SK-N-SH (cell line): ENCODE measurements around the gene TMEM72. TPM values are rescaled to one million over a fixed set of nuclear protein-coding genes. Genes with fewer than 3 reads are reported as not detected.

ENCODE experiments used
- CTCF ChIA-PET: fragments of 300-600, 350-600 bp; formaldehyde crosslinking; extraction: SDS; loops from one replicate; lab custom pipeline; 2021; lab: Yijun Ruan, JAX
- POLR2A ChIA-PET: fragments of 350-600 bp; sonication (Branson Sonifier 250); formaldehyde crosslinking; extraction: SDS; loops from one replicate; lab custom pipeline; 2020; ENCODE audit warnings: antibody characterized with exemption, inconsistent platforms; lab: Yijun Ruan, JAX
- DNase-seq: peaks from one replicate; pipeline ENCODE4 v3.0.0; 2012
- H2AFZ ChIP-seq: fragments of 200-600 bp; sonication (generic); 2 replicates; pipeline ENCODE4 v1.8.1; 2016; ENCODE audit warnings: antibody characterized with exemption, mild to moderate bottlenecking, low read depth
- H3F3A ChIP-seq: fragments of 200-600 bp; sonication (generic); replicated peaks from 2 replicates; pipeline ENCODE3; 2016; ENCODE audit warnings: antibody characterized with exemption, mild to moderate bottlenecking; ENCODE audit not compliant: insufficient read depth
- H3K27ac ChIP-seq, 2 experiments: fragments of 200-500 bp in 1 of 2; fragments of 200-600 bp in 1 of 2; sonication (Bioruptor generic) in 1 of 2; sonication (generic), shearing (Covaris generic) in 1 of 2; 2 replicates each; pipeline versions ENCODE4 v1.5.1 to v1.6.1; 2014 to 2016; ENCODE audit warnings: low read depth in 2 of 2, inconsistent platforms in 1 of 2, low read length in 1 of 2, mild to moderate bottlenecking in 1 of 2, mixed read lengths in 1 of 2
- H3K27me3 ChIP-seq: fragments of 200-600 bp; sonication (generic), shearing (Covaris generic); 2 replicates; pipeline ENCODE4 v1.6.1; 2016; ENCODE audit warnings: mixed run types; ENCODE audit not compliant: insufficient read depth
- H3K36me3 ChIP-seq, 2 experiments: fragments of 200-500 bp in 1 of 2; fragments of 200-600 bp in 1 of 2; sonication (Bioruptor generic) in 1 of 2; sonication (generic) in 1 of 2; replicated peaks in 1 of 2; 2 replicates each; pipeline versions ENCODE3 to v1.5.1; 2014 to 2016; ENCODE audit warnings: low read length in 1 of 2, mild to moderate bottlenecking in 1 of 2; ENCODE audit not compliant: insufficient read depth in 2 of 2, control insufficient read depth in 1 of 2
- H3K4me1 ChIP-seq, 2 experiments: fragments of 200-500 bp in 1 of 2; fragments of 200-600 bp in 1 of 2; sonication (Bioruptor generic) in 1 of 2; sonication (generic), shearing (Covaris generic) in 1 of 2; 2 replicates each; pipeline versions ENCODE4 v1.5.1 to v1.6.1; 2014 to 2016; ENCODE audit warnings: low read depth in 1 of 2, low read length in 1 of 2, mixed run types in 1 of 2; ENCODE audit not compliant: insufficient read depth in 2 of 2, control insufficient read depth in 1 of 2
- H3K4me2 ChIP-seq: fragments of 200-600 bp; sonication (generic), shearing (Covaris generic); 2 replicates; pipeline ENCODE4 v1.6.1; 2017; ENCODE audit warnings: mixed run types
- H3K4me3 ChIP-seq, 2 experiments: fragments of 200-500 bp in 1 of 2; fragments of 200-600 bp in 1 of 2; sonication (Bioruptor generic) in 1 of 2; sonication (generic), shearing (Covaris generic) in 1 of 2; 2 replicates each; pipeline versions ENCODE4 v1.5.1 to v1.8.1; 2014 to 2016; ENCODE audit warnings: low read depth in 2 of 2, inconsistent platforms in 1 of 2, low read length in 1 of 2, mild to moderate bottlenecking in 1 of 2, mixed read lengths in 1 of 2, moderate library complexity in 1 of 2
- H3K79me2 ChIP-seq: fragments of 200-600 bp; sonication (generic); 2 replicates; pipeline ENCODE4 v1.8.1; 2017; ENCODE audit warnings: mild to moderate bottlenecking; ENCODE audit not compliant: insufficient read depth
- H3K9ac ChIP-seq: fragments of 200-600 bp; sonication (generic); 2 replicates; pipeline ENCODE4 v1.6.1; 2017; ENCODE audit warnings: mixed run types
- H3K9me2 ChIP-seq: fragments of 200-600 bp; sonication (generic); 2 replicates; pipeline ENCODE4 v1.6.1; 2017; ENCODE audit warnings: mixed run types
- H3K9me3 ChIP-seq: fragments of 200-600 bp; sonication (generic); 2 replicates; pipeline ENCODE4 v1.6.1; 2017; ENCODE audit warnings: mixed run types, mild to moderate bottlenecking, moderate library complexity
- H4K20me1 ChIP-seq: fragments of 200-600 bp; sonication (generic); 2 replicates; pipeline ENCODE4 v1.6.1; 2017; ENCODE audit warnings: mild to moderate bottlenecking, mixed run types; ENCODE audit not compliant: insufficient read depth
- CHD2 ChIP-seq: fragments of 150-350 bp; IDR thresholded peaks from 2 replicates; pipeline ENCODE4 v1.6.1; 2018; ENCODE audit warnings: low read length; ENCODE audit not compliant: partially characterized antibody
- EP300 ChIP-seq, 2 experiments: IDR thresholded peaks; 2 replicates each; pipeline versions ENCODE4 v1.4.0 to v1.6.1; 2012; ENCODE audit warnings: borderline replicate concordance in 1 of 2, low read depth in 1 of 2, low read length in 1 of 2
- FOSL2 ChIP-seq: IDR thresholded peaks from 2 replicates; pipeline ENCODE4 v1.4.0; 2012; ENCODE audit warnings: low read depth, mild to moderate bottlenecking, moderate library complexity, borderline replicate concordance
- FOXM1 ChIP-seq: IDR thresholded peaks from 2 replicates; pipeline ENCODE4 v1.4.0; 2012; ENCODE audit warnings: low read depth, mild to moderate bottlenecking
- GATA2 ChIP-seq: sonication (generic); formaldehyde crosslinking; IDR thresholded peaks from 2 replicates; pipeline ENCODE4 v1.5.0; 2020; ENCODE audit warnings: mild to moderate bottlenecking, missing genetic modification reagents
- MAX ChIP-seq: IDR thresholded peaks from 2 replicates; pipeline ENCODE4 v1.4.0; 2012; ENCODE audit warnings: low read depth
- POLR2AphosphoS5 ChIP-seq: IDR thresholded peaks from 2 replicates; pipeline ENCODE4 v1.6.1; 2012; ENCODE audit warnings: low read depth, low read length
- RAD21 ChIP-seq: IDR thresholded peaks from 2 replicates; pipeline ENCODE4 v1.6.1; 2012; ENCODE audit warnings: mild to moderate bottlenecking, low read length
- RCOR1 ChIP-seq: fragments of 150-350 bp; IDR thresholded peaks from 2 replicates; pipeline ENCODE4 v1.6.1; 2017; ENCODE audit warnings: antibody characterized with exemption, low read length
- REST ChIP-seq: IDR thresholded peaks from 2 replicates; pipeline ENCODE4 v1.6.1; 2012; ENCODE audit warnings: mild to moderate bottlenecking, low read depth, low read length, moderate library complexity
- RFX5 ChIP-seq: IDR thresholded peaks from 2 replicates; pipeline ENCODE4 v1.6.1; 2012; ENCODE audit warnings: mild to moderate bottlenecking, improper control_type of control experiment, low read length
- RXRA ChIP-seq: IDR thresholded peaks from 2 replicates; pipeline ENCODE4 v1.4.0; 2012; ENCODE audit warnings: low read depth, mild to moderate bottlenecking, borderline replicate concordance
- SIN3A ChIP-seq: IDR thresholded peaks from 2 replicates; pipeline ENCODE4 v1.6.1; 2012; ENCODE audit warnings: low read depth, mild to moderate bottlenecking, low read length, moderate library complexity, borderline replicate concordance
- SMC3 ChIP-seq: IDR thresholded peaks from 2 replicates; pipeline ENCODE4 v1.6.1; 2012; ENCODE audit warnings: low read depth, low read length, improper control_type of control experiment
- TAF1 ChIP-seq: IDR thresholded peaks from 2 replicates; pipeline ENCODE4 v1.6.1; 2012; ENCODE audit warnings: low read depth, mild to moderate bottlenecking, low read length, moderate library complexity, borderline replicate concordance
- TCF12 ChIP-seq: IDR thresholded peaks from 2 replicates; pipeline ENCODE4 v1.4.0; 2012
- YY1 ChIP-seq: IDR thresholded peaks from 2 replicates; pipeline ENCODE4 v1.4.0; 2012; ENCODE audit warnings: low read depth, mild to moderate bottlenecking
- WGBS: methylation state at CpG from one replicate; pipeline ENCODE4 v1.1.6; 2017; ENCODE audit warnings: low lambda C conversion rate; 5-methylcytosine and 5-hydroxymethylcytosine counted together
- polyA plus RNA-seq, 3 experiments: library from polyadenylated mRNA; depleted of rRNA; stranded (reverse); fragments of >200 nt; gene quantifications; 2 replicates each; pipeline ENCODE4 v1.2.3, GENCODE V29; 2012
- TF ChIP-seq, protein P1 (sequence below): fragments of 150-350 bp; IDR thresholded peaks from 2 replicates; pipeline ENCODE4 v1.6.1; 2016; ENCODE audit warnings: mild to moderate bottlenecking, low read depth, low read length
- TF ChIP-seq, protein P2 (sequence below): fragments of 200-600 bp; sonication (generic); IDR thresholded peaks from 2 replicates; pipeline ENCODE4 v1.6.1; 2017; ENCODE audit warnings: antibody characterized with exemption, mild to moderate bottlenecking, moderate library complexity
- TF ChIP-seq, protein P3 (sequence below): IDR thresholded peaks from 2 replicates; pipeline ENCODE4 v1.4.0; 2012; ENCODE audit warnings: low read depth, borderline replicate concordance

The TMEM72 gene
- polyA plus RNA-seq, 1 of the 3 experiments (the other 2 are of a cell fraction), result not detected

DNA sequence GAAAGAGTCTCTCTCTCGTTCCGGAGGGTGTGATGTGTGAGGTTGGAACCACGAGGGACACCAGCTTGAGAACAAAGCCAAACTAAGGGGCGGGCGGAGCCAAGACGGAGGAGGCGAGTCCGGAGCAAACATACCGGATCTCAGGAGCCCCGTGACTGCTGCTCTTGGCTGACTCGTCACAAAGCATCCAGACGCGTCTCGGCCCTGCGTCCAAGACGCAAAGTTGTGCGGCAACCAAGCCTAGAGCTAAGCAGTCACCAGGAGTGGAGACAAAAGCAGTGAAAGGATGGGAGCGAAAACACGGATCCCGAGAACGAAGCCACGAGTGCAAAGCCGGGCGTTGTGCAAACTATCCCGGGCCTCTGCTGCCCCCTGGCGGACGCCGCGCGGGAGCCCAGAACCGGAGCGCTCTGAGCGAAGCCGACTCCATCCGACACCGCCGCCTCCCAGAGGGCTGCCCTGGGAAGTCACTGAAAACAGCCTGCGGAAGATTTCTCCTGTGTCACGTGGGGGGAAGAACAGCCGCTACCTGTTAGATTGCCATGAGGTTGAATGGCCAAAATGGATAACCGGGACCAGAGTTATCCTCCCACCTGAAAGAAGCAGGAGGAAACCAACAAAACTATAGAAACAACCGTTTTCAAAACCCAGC, 46.4 kb upstream of the TMEM72 start (continued):
- TF ChIP-seq REST (0 out of 2 replicates have a peak, but pooled peaks have one; percentile 6), SMC3 (peak; percentile 73), CHD2 (no peak), RAD21 (peak; percentile 73)
- TF ChIP-seq, all 33 proteins: peak for 8

- Histone ChIP-seq H4K20me1 (no peaks in the 10 kb centered on the region), H3K36me3 (no peaks in the 10 kb centered on the region), H3K9ac (no peak overlapping the region), H3K27ac (no peak overlapping the region), H3K4me3 (peak overlapping the region in 1 of 2 experiments; percentile 65; a peak in 2 of 4 replicates), H3K9me3 (no peaks in the 10 kb centered on the region), H3K4me2 (peak overlapping the region; percentile 87), H2AFZ (peak overlapping the region; percentile 84), H3K27me3 (peaks cover 26% of the 10 kb centered on the region; the same call in 1 of the 2 replicates), H3K4me1 (peaks cover 12 to 19% of the 10 kb centered on the region in 2 experiments; a peak in 3 of 4 replicates), H3F3A (peaks cover 3% of the 10 kb centered on the region)
- CTCF ChIA-PET, result interaction anchor here (0.7 to 3.4 kb wide), 14 partner anchors 9 to 1202 kb away, joined by 3 to 32 read pairs (median 4); no protein-coding TSS in a partner anchor
- POLR2A ChIA-PET, result no interaction called here
- WGBS, result 10% methylated on average over 2 of the region's 16 CpGs
- DNase-seq, result no peak
- TF ChIP-seq FOXM1 (no peak), CHD2 (no peak), SIN3A (no peak), MAX (no peak), SMC3 (no peak), GATA2 (CRISPR knock-in tag) (no peak), TAF1 (no peak), RFX5 (no peak), RCOR1 (no peak), POLR2AphosphoS5 (no peak), FOSL2 (no peak), YY1 (no peak), EP300 (IDR thresholded peaks at IDR 0.05; ENCODE audit: borderline replicate concordance in 1 of 2, low read depth in 1 of 2, low read length in 1 of 2) (no peak), TCF12 (no peak), RXRA (no peak)
- TF ChIP-seq, protein P1, sequence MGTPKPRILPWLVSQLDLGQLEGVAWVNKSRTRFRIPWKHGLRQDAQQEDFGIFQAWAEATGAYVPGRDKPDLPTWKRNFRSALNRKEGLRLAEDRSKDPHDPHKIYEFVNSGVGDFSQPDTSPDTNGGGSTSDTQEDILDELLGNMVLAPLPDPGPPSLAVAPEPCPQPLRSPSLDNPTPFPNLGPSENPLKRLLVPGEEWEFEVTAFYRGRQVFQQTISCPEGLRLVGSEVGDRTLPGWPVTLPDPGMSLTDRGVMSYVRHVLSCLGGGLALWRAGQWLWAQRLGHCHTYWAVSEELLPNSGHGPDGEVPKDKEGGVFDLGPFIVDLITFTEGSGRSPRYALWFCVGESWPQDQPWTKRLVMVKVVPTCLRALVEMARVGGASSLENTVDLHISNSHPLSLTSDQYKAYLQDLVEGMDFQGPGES, result no peak
- TF ChIP-seq, protein P2, sequence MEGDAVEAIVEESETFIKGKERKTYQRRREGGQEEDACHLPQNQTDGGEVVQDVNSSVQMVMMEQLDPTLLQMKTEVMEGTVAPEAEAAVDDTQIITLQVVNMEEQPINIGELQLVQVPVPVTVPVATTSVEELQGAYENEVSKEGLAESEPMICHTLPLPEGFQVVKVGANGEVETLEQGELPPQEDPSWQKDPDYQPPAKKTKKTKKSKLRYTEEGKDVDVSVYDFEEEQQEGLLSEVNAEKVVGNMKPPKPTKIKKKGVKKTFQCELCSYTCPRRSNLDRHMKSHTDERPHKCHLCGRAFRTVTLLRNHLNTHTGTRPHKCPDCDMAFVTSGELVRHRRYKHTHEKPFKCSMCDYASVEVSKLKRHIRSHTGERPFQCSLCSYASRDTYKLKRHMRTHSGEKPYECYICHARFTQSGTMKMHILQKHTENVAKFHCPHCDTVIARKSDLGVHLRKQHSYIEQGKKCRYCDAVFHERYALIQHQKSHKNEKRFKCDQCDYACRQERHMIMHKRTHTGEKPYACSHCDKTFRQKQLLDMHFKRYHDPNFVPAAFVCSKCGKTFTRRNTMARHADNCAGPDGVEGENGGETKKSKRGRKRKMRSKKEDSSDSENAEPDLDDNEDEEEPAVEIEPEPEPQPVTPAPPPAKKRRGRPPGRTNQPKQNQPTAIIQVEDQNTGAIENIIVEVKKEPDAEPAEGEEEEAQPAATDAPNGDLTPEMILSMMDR, result no peak
- TF ChIP-seq, protein P3, sequence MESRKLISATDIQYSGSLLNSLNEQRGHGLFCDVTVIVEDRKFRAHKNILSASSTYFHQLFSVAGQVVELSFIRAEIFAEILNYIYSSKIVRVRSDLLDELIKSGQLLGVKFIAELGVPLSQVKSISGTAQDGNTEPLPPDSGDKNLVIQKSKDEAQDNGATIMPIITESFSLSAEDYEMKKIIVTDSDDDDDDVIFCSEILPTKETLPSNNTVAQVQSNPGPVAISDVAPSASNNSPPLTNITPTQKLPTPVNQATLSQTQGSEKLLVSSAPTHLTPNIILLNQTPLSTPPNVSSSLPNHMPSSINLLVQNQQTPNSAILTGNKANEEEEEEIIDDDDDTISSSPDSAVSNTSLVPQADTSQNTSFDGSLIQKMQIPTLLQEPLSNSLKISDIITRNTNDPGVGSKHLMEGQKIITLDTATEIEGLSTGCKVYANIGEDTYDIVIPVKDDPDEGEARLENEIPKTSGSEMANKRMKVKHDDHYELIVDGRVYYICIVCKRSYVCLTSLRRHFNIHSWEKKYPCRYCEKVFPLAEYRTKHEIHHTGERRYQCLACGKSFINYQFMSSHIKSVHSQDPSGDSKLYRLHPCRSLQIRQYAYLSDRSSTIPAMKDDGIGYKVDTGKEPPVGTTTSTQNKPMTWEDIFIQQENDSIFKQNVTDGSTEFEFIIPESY, result no peak
- TF ChIP-seq, all 33 proteins: peak for 0
- H3K79me2 ChIP-seq, result no peaks in the 10 kb centered on the region
- H3K9me2 ChIP-seq, result no peaks in the 10 kb centered on the region
Observed at GRCh38 chr10:44865289-44865671, 45.9 kb upstream of the TMEM72 start.
